ENCODE data around the gene EDC4. TPM values are rescaled to one million over a fixed set of nuclear protein-coding genes. Genes with fewer than 3 reads are reported as not detected.

The EDC4 gene
- total and polyA plus RNA-seq, 9 of the 15 experiments (the other 6 are each of a cell fraction or from before 2014, with no cell fraction given) = 1.1 to 131 (median 74.0) TPM

DNA sequence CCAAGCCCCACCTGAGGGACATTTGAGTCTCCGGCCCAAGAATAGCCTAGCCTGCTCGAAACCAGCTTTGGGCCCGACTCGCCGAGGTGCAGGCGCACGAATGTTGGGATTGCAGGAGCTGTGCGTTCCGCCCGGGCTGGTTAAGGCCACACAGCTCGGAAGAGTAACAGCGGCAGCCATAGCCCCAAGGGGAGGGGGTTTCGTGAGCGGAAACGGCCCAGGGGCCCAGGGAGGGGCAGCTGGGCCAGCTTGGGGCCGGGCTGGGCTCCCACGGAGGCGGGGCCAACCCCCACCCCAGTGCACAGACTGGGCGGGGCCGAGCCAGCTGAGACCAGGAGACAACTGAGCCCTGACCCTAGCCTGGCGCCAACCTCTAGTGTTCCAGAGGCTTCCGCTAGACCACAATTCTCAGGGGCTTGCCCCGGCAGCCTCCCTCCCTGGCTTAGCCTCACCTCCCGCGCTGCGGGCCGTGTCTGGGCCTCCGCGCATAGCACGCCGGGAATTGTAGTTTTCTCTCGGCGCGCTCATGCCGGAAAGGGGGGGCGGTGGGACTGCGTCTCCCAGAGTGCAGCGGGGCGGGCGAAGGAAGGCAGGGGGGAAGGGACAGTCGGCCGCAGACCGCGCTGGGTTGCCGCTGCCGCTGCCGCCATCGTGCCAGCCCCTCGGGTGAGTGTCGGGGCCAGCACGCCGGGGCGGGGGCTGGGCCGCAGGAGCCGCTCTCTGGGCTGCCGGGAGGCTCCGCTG is 26.4 kb upstream of the EDC4 start, which contains the start of gene NUTF2 (continued):
- TF ChIP-seq DIDO1 (tag; IDR thresholded peaks at IDR 0.05; ENCODE audit: low read depth) (peak; percentile 38; the same call in 1 of the 2 replicates), ZNF589 (CRISPR knock-in tag; IDR thresholded peaks at IDR 0.05; ENCODE audit: low read depth) (no peak), RFX7 (CRISPR knock-in tag; IDR thresholded peaks at IDR 0.05) (no peak), ELF2 (CRISPR knock-in tag; IDR thresholded peaks at IDR 0.05) (no peak), ZNF124 (CRISPR knock-in tag; IDR thresholded peaks at IDR 0.05) (no peak), EP300 (IDR thresholded peaks at IDR 0.05; ENCODE audit: low read length) (peak; percentile 51), NR2F6 (CRISPR knock-in tag; IDR thresholded peaks at IDR 0.05) (no peak), HIVEP1 (CRISPR knock-in tag; IDR thresholded peaks at IDR 0.05) (peak; percentile 41; the same call in 1 of the 2 replicates), BCOR (IDR thresholded peaks at IDR 0.05) (no peak), PHTF2 (CRISPR knock-in tag; IDR thresholded peaks at IDR 0.05) (no peak), RBBP5 (IDR thresholded peaks at IDR 0.05; ENCODE audit: borderline replicate concordance, insufficient read depth, low read length, poor library complexity, severe bottlenecking) (peak; percentile 69), BRCA1 (IDR thresholded peaks at IDR 0.05) (no peak), BRCA1 (CRISPR knock-in tag; IDR thresholded peaks at IDR 0.05) (no peak), ZNF324 (CRISPR knock-in tag; IDR thresholded peaks at IDR 0.05) (no peak), MTA3 (IDR thresholded peaks at IDR 0.05; ENCODE audit: borderline replicate concordance) (peak; percentile 94), KDM4B (IDR thresholded peaks at IDR 0.05; ENCODE audit: borderline replicate concordance in 2 of 2, low read depth in 1 of 2) (peak in 1 of 2 experiments; percentile 95; a peak in 1 of 4 replicates), NUFIP1 (IDR thresholded peaks at IDR 0.05; ENCODE audit: partially characterized antibody) (no peak), ZNF24 (IDR thresholded peaks at IDR 0.05) (0 out of 2 replicates have a peak, but pooled peaks have one; percentile 6), RB1 (IDR thresholded peaks at IDR 0.05; ENCODE audit: low read depth) (peak; percentile 52; the same call in 1 of the 2 replicates), HDAC1 (IDR thresholded peaks at IDR 0.05) (peak in 1 of 2 experiments; percentile 49; a peak in 2 of 4 replicates)
- TF ChIP-seq, protein P1, sequence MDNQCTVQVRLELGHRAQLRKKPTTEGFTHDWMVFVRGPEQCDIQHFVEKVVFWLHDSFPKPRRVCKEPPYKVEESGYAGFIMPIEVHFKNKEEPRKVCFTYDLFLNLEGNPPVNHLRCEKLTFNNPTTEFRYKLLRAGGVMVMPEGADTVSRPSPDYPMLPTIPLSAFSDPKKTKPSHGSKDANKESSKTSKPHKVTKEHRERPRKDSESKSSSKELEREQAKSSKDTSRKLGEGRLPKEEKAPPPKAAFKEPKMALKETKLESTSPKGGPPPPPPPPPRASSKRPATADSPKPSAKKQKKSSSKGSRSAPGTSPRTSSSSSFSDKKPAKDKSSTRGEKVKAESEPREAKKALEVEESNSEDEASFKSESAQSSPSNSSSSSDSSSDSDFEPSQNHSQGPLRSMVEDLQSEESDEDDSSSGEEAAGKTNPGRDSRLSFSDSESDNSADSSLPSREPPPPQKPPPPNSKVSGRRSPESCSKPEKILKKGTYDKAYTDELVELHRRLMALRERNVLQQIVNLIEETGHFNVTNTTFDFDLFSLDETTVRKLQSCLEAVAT (IDR thresholded peaks at IDR 0.05) = no peak
- TF ChIP-seq, protein P2, sequence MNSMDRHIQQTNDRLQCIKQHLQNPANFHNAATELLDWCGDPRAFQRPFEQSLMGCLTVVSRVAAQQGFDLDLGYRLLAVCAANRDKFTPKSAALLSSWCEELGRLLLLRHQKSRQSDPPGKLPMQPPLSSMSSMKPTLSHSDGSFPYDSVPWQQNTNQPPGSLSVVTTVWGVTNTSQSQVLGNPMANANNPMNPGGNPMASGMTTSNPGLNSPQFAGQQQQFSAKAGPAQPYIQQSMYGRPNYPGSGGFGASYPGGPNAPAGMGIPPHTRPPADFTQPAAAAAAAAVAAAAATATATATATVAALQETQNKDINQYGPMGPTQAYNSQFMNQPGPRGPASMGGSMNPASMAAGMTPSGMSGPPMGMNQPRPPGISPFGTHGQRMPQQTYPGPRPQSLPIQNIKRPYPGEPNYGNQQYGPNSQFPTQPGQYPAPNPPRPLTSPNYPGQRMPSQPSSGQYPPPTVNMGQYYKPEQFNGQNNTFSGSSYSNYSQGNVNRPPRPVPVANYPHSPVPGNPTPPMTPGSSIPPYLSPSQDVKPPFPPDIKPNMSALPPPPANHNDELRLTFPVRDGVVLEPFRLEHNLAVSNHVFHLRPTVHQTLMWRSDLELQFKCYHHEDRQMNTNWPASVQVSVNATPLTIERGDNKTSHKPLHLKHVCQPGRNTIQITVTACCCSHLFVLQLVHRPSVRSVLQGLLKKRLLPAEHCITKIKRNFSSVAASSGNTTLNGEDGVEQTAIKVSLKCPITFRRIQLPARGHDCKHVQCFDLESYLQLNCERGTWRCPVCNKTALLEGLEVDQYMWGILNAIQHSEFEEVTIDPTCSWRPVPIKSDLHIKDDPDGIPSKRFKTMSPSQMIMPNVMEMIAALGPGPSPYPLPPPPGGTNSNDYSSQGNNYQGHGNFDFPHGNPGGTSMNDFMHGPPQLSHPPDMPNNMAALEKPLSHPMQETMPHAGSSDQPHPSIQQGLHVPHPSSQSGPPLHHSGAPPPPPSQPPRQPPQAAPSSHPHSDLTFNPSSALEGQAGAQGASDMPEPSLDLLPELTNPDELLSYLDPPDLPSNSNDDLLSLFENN (IDR thresholded peaks at IDR 0.05; ENCODE audit: low read depth in 2 of 2, low read length in 2 of 2) = no peak; a peak in 1 of 4 replicates
- TF ChIP-seq, protein P3, sequence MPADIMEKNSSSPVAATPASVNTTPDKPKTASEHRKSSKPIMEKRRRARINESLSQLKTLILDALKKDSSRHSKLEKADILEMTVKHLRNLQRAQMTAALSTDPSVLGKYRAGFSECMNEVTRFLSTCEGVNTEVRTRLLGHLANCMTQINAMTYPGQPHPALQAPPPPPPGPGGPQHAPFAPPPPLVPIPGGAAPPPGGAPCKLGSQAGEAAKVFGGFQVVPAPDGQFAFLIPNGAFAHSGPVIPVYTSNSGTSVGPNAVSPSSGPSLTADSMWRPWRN (IDR thresholded peaks at IDR 0.05; ENCODE audit: low read depth) = peak; percentile 20; the same call in 1 of the 2 replicates
- TF ChIP-seq, protein P4, sequence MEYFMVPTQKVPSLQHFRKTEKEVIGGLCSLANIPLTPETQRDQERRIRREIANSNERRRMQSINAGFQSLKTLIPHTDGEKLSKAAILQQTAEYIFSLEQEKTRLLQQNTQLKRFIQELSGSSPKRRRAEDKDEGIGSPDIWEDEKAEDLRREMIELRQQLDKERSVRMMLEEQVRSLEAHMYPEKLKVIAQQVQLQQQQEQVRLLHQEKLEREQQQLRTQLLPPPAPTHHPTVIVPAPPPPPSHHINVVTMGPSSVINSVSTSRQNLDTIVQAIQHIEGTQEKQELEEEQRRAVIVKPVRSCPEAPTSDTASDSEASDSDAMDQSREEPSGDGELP (CRISPR knock-in tag; IDR thresholded peaks at IDR 0.05; ENCODE audit: borderline replicate concordance) = peak; percentile 99
